Measurements from ENCODE around the gene DNAAF3.
A peak's percentile ranks its signal among the peaks of the same experiment; 100 is the strongest.

The DNAAF3 gene

DNA sequence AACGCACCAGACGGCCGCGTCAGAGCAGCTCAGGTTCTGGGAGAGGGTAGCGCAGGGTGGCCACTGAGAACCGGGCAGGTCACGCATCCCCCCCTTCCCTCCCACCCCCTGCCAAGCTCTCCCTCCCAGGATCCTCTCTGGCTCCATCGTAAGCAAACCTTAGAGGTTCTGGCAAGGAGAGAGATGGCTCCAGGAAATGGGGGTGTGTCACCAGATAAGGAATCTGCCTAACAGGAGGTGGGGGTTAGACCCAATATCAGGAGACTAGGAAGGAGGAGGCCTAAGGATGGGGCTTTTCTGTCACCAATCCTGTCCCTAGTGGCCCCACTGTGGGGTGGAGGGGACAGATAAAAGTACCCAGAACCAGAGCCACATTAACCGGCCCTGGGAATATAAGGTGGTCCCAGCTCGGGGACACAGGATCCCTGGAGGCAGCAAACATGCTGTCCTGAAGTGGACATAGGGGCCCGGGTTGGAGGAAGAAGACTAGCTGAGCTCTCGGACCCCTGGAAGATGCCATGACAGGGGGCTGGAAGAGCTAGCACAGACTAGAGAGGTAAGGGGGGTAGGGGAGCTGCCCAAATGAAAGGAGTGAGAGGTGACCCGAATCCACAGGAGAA lies 50.9 kb downstream of the DNAAF3 start:
- no peaks in the 10 kb centered on the region for H3K36me3 ChIP-seq (ENCODE audit: control insufficient read depth, insufficient read depth, low read length)
- H3K9me3 ChIP-seq (ENCODE audit: control insufficient read depth, low read length) = no peaks in the 10 kb centered on the region
- no peak overlapping the region for H3K9ac ChIP-seq
- TF ChIP-seq, protein P1, sequence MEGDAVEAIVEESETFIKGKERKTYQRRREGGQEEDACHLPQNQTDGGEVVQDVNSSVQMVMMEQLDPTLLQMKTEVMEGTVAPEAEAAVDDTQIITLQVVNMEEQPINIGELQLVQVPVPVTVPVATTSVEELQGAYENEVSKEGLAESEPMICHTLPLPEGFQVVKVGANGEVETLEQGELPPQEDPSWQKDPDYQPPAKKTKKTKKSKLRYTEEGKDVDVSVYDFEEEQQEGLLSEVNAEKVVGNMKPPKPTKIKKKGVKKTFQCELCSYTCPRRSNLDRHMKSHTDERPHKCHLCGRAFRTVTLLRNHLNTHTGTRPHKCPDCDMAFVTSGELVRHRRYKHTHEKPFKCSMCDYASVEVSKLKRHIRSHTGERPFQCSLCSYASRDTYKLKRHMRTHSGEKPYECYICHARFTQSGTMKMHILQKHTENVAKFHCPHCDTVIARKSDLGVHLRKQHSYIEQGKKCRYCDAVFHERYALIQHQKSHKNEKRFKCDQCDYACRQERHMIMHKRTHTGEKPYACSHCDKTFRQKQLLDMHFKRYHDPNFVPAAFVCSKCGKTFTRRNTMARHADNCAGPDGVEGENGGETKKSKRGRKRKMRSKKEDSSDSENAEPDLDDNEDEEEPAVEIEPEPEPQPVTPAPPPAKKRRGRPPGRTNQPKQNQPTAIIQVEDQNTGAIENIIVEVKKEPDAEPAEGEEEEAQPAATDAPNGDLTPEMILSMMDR (IDR thresholded peaks at IDR 0.05) = no peak
- H3K27me3 ChIP-seq (ENCODE audit: control insufficient read depth, insufficient read depth, low read length) = no peaks in the 10 kb centered on the region
- peak overlapping the region; percentile 79 for H3K27ac ChIP-seq
- peak overlapping the region; percentile 99 for H3K4me2 ChIP-seq (ENCODE audit: low read length)
- H2AFZ ChIP-seq = no peak overlapping the region
- H3K79me2 ChIP-seq = peaks cover 33% of the 10 kb centered on the region
- H3K4me1 ChIP-seq = peaks cover 19% of the 10 kb centered on the region
- peak overlapping the region; percentile 86 for H3K4me3 ChIP-seq (ENCODE audit: low read depth, low read length)

DNA sequence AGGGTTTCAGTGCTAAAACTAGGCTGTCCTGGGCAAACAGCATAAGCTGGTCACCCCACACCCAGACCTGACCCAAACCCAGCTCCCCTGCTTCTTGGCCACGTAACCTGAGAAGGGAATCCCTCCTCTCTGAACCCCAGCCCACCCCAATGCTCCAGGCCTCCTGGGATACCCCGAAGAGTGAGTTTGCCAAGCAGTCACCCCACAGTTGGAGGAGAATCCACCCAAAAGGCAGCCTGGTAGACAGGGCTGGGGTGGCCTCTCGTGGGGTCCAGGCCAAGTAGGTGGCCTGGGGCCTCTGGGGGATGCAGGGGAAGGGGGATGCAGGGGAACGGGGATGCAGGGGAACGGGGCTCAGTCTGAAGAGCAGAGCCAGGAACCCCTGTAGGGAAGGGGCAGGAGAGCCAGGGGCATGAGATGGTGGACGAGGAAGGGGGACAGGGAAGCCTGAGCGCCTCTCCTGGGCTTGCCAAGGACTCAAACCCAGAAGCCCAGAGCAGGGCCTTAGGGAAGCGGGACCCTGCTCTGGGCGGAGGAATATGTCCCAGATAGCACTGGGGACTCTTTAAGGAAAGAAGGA lies 51.8 kb downstream of the DNAAF3 start:
- Histone ChIP-seq H3K4me3 (ENCODE audit: low read depth, low read length) (no peak overlapping the region), H3K9ac (no peak overlapping the region), H3K36me3 (ENCODE audit: control insufficient read depth, insufficient read depth, low read length) (no peaks in the 10 kb centered on the region), H3K4me2 (ENCODE audit: low read length) (no peak overlapping the region), H3K27me3 (ENCODE audit: control insufficient read depth, insufficient read depth, low read length) (no peaks in the 10 kb centered on the region), H2AFZ (no peak overlapping the region), H3K79me2 (peaks cover 33% of the 10 kb centered on the region), H3K4me1 (peaks cover 19% of the 10 kb centered on the region), H3K27ac (peak overlapping the region; percentile 41), H3K9me3 (ENCODE audit: control insufficient read depth, low read length) (no peaks in the 10 kb centered on the region)
- TF ChIP-seq, protein P1 (IDR thresholded peaks at IDR 0.05) = no peak

DNA sequence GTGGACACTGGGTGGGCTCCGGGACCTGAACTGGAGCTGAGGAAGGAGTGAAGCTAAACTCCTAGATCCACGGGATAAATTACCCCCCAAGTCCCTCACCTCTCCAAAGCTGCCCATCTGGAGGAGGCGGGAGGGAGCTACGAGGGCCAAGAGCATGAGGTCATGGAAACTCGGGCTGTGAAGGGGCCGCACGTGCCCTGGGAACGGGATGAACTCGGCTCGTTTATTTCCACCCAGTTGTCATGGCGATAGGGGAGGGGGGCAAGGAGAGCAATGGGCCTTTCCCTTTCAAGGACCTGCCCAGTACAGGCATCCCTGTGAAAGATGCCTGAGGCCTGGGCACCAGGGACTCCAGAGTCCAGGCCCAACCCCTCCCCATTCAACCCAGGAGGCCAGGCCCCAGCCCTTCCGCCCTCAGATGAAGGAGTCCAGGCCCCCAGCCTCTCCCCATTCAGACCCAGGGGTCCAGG lies 52.8 kb downstream of the DNAAF3 start:
- Histone ChIP-seq H3K27ac (peak overlapping the region; percentile 81), H3K9me3 (ENCODE audit: control insufficient read depth, low read length) (no peaks in the 10 kb centered on the region), H3K36me3 (ENCODE audit: control insufficient read depth, insufficient read depth, low read length) (no peaks in the 10 kb centered on the region), H3K4me2 (ENCODE audit: low read length) (peak overlapping the region; percentile 67), H3K4me3 (ENCODE audit: low read depth, low read length) (peak overlapping the region; percentile 34), H3K79me2 (peaks cover 33% of the 10 kb centered on the region), H3K27me3 (ENCODE audit: control insufficient read depth, insufficient read depth, low read length) (no peaks in the 10 kb centered on the region), H3K4me1 (peaks cover 19% of the 10 kb centered on the region), H3K9ac (no peak overlapping the region), H2AFZ (no peak overlapping the region)
- TF ChIP-seq, protein P1 (IDR thresholded peaks at IDR 0.05) = no peak

DNA sequence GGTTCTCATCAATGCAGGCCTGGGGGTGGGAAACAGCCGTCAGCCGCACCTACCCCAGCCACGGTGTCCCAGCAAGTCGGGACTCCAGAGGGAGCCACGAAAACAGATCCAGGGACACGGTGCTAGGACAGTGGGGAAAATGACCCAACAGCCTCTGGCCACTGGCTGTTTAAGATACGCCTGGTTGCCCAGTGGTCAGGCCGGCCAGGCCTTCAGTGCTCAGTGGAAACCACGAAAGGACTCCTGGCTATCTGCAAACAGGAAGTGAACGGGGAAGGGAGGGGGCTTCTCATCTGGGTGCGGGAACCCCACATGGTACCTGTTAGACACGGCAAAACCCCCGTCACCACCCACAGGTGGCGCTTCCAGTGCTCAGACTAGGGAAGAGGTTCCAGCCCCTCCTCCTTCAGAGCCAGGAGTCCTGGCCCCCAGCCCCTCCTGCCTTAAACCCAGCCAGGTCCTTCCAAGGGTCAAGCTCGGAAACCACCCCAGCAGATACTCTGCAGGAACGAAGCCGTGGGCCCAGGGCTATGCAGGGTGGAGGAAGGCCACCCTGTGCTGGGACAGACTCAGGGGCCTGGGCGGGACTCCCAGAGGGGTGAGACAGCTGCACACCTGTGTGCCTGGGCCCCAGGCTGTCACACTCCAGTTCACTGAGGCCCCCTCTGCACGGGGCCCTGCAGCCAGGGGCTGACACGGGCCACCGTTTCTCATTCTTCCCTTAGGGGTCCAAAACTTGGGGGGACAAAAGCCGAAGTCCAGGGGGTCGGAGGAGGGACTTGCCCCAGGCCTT lies 53.4 kb downstream of the DNAAF3 start:
- Histone ChIP-seq H3K9ac (no peak overlapping the region), H3K36me3 (ENCODE audit: control insufficient read depth, insufficient read depth, low read length) (no peaks in the 10 kb centered on the region), H3K9me3 (ENCODE audit: control insufficient read depth, low read length) (no peaks in the 10 kb centered on the region), H3K4me3 (ENCODE audit: low read depth, low read length) (peak overlapping the region; percentile 34), H3K27ac (peak overlapping the region; percentile 81), H2AFZ (no peak overlapping the region), H3K79me2 (peaks cover 33% of the 10 kb centered on the region), H3K27me3 (ENCODE audit: control insufficient read depth, insufficient read depth, low read length) (no peaks in the 10 kb centered on the region), H3K4me2 (ENCODE audit: low read length) (peak overlapping the region; percentile 67), H3K4me1 (peaks cover 16% of the 10 kb centered on the region)
- TF ChIP-seq, protein P1 (IDR thresholded peaks at IDR 0.05) = no peak
